ENCODE data around the gene SF3B3.
"Not testable (repeated sequence)": the region's sequence is repeated elsewhere in the genome, so short reads cannot be mapped to it uniquely, and the experiment has no call there.

The SF3B3 gene

GRCh38 chr16:70512456-70512855 is 11.2 kb upstream of the SF3B3 start:
- no peak for DNase-seq

DNA sequence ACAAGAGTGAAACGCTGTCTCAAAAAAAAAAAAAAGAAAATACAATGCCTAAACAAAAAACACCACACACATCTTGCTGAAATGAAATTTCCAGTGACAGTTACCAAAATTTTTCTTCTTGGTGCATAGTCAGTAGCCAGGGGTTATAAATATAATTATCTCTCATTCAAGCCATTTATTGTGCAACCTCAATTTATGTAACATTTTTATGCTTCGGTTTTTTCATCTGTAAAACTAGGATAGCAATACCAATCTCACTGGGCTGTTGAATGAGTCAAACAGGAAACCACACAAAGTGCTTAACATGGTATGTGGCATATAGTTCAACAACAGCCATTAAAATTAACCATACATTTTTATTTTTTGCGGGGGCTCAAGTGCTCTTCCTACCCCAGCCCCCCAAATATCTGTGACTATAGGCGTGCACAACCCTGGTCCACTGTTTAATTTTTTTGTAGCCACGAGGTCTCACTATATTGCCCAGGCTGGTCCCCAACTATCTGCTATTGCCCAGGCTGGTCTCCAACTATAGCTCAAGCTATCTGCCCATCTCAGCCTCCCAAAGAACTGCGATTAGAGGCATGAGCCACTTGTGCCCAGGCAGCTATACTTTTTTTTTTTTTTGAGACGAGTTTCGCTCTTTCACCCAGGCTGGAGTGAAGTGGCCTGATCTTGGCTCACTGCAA is 2.9 kb upstream of the SF3B3 start:
- DNase-seq, result no peak

DNA sequence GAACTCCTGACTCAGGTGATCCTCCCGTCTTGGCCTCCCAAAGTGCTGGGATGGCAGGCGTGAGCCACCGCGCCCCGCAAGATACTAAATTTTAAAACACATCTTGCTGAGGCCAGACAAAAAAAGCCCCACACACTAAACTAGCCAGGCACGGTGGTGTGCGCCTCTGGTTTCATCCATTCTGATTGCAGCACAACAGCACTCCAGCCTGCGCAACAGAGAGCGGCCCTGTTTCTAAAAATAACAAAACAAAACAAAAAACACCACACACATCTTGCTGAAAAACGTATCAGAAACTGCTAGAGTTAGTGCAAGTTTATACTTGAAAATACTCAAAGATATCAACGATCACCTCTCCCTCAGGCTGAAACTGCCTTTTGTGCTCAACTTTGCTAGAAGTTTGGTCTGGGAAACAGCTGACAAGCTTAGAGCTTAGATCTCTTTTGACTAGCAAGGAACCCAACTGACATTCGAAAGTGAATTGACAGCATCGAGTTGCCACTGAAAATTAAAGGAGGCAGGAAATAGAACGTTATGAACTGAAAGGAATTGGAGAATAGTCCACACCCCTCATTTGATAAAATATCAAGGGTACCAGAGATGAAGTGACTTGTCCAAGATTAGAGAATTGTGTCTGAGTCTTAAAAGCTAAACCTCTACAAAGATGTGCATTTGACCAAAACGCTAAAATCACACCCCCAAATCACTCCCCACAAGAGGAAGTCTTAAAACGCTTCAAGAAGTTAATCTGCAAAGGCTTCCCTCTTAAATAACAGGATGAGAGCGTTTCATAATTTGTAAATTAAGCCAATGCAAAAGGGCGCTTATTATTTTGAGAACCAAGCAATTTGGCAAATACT is 1.2 kb upstream of the SF3B3 start:
- no peak for DNase-seq

DNA sequence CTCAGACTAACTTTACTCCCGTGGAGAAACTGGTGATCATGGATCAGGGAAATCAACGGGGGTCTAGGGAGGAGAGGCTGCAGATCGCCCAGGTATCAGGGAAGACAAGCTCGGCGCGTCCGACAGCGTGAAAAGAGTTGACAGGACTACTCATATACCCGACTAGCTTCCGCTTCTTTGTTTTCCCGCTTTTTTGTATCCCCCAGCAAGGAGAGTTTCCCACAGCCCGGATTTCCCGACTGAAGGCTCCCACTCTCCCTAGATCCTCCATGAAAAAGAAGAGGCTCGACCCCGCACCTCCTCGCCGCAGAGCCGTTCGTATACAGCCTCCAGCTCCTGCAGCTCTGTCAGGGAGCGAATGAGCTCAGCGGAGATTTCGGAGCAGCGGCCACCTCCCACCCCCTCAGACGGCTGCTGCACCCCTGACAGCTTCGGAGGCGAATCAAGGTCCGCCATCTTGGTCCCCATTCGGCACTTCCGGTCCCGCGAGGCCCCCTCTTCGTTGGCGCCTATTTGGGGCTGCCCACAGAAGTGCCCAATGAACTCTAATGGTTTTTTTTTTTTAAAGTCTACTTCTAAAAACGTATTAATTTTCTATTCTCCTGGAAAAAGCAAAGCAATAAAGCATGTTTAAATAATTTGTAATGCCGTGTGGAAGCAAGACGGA is 407 bp upstream of the SF3B3 start, which contains the start of gene COG4:
Gene COG4 (minus strand): TSS at position 479 of the 667 bp plus-strand sequence. CDS start 11 bp downstream, at position 468.
- peak; percentile 90 for DNase-seq

GRCh38 chr16:70524399-70524825 is 796 bp downstream of the SF3B3 start:
- not testable (repeated sequence) for DNase-seq

DNA sequence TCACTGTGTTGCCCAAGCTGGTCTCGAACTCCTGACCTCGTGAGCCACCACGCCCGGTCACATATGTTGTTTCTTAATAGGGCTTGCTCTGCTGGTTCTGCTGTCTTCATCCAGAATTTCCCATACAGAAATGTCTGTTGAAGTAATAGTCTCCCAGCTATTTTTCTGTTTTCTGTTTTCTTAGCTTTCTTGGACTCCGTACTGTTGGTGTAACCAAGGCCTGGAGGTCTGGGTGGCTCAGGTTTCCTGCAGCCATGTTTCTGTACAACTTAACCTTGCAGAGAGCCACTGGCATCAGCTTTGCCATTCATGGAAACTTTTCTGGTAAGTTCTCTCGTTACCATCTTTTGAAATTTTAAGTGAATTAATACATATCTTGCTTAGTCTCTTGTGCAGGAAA is 2.8 kb downstream of the SF3B3 start:
- no peak for DNase-seq

- DNase-seq, result no peak
Measured at GRCh38 chr16:70527315-70527996, 3.8 kb downstream of the SF3B3 start.

DNA sequence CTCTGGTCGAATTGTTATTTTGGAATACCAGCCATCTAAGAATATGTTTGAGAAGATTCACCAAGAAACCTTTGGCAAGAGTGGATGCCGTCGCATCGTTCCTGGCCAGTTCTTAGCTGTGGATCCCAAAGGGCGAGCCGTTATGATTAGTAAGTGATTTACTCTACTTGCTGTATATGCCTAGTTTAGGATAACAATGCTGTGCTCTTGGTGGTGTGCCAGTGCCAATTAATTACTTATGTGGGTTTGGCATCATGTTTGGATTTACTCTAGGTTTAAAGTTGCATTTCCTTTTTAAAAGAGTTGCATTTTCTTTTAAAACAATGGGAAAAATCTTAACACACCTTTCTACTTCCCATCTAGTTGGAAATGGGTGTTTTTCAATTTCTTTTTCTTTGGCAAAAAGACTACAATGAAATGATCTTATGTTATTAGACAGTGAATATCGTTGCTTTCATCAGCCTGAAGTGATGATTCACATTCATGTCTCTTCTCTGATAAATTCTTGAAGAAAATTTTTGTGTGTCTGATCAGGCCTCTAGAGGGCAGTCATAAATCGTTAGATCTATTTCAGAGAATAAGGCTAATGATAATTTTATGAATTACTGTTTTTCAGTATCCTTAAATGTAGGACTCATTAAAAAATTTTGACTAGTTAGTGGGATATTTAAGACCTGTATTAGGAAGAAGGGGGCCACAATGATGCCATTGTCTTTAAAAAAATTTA is 5.6 kb downstream of the SF3B3 start:
- no peak for DNase-seq

- not testable (repeated sequence) for DNase-seq
Measured at GRCh38 chr16:70529954-70530353, 6.3 kb downstream of the SF3B3 start.

- DNase-seq, result no peak
Measured at GRCh38 chr16:70534971-70535370, 11.4 kb downstream of the SF3B3 start.

DNA sequence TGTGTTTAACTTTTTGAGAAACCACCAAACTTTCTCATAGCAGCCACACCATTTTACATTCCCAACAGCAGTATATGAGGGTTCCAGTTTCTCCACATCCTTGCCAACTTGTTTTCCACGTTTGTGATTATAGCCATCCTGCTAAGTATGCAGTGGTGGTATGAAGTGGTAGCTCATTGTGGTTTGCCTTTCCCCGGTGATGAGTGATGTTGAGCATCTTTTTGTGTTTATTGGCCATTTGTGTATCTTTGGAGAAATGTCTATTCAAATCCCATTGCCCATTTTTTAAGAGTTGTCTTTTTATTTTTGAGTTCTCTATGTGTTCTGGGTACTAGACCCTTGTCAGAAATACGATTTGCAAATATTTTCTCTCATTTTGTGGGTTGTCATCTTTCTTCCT is 17.4 kb downstream of the SF3B3 start:
- no peak for DNase-seq

- no peak for DNase-seq
Measured at GRCh38 chr16:70544548-70544947, 20.9 kb downstream of the SF3B3 start.

GRCh38 chr16:70548936-70549335 is 25.3 kb downstream of the SF3B3 start:
- DNase-seq, result no peak

- no peak for DNase-seq
Measured at GRCh38 chr16:70550082-70550481, 26.5 kb downstream of the SF3B3 start.

GRCh38 chr16:70551788-70552187 is 28.2 kb downstream of the SF3B3 start:
- no peak for DNase-seq

GRCh38 chr16:70552675-70553074 is 29.1 kb downstream of the SF3B3 start:
- no peak for DNase-seq

GRCh38 chr16:70553645-70554044 is 30.0 kb downstream of the SF3B3 start:
- no peak for DNase-seq

GRCh38 chr16:70556063-70556462 is 32.4 kb downstream of the SF3B3 start:
- no peak for DNase-seq

DNA sequence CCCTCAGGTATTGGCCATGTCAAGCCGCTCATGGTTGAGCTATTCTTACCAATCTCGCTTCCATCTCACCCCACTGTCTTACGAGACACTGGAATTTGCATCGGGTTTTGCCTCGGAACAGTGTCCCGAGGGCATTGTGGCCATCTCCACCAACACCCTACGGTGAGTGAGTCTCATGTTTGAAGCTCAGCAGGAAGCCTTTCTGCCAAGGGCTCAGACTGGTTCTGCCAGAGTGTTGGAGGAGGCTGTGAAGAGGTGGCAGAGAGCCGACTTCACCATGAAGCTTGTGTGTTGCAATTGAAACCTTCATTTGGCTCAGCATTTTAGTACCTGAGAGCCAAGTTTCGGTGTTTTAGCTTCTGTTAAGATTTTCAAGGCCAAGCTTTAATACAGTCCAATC is 38.0 kb downstream of the SF3B3 start:
- no peak for DNase-seq

DNA sequence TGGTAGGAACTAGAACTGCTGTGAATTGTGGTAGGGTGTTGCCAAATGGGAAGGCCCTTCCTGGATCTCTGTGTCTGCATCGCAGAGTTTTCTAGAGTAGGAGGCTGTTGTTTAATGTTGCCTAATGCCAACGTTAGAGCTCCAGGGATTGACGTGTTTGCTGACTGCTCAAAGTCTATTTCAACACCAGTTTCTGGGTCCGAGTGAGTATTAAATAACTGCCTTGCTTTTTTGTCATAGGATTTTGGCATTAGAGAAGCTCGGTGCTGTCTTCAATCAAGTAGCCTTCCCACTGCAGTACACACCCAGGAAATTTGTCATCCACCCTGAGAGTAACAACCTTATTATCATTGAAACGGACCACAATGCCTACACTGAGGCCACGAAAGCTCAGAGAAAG is 40.0 kb downstream of the SF3B3 start:
- no peak for DNase-seq

DNA sequence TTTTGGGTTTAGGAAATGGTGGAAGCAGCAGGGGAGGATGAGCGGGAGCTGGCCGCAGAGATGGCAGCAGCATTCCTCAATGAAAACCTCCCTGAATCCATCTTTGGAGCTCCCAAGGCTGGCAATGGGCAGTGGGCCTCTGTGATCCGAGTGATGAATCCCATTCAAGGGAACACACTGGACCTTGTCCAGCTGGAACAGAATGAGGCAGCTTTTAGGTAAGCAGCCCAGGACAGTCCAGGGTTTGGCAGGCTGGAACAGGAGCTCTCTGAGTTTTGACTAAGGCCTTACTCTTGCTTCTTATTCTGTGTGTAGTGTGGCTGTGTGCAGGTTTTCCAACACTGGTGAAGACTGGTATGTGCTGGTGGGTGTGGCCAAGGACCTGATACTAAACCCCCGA is 41.4 kb downstream of the SF3B3 start:
- no peak for DNase-seq

DNA sequence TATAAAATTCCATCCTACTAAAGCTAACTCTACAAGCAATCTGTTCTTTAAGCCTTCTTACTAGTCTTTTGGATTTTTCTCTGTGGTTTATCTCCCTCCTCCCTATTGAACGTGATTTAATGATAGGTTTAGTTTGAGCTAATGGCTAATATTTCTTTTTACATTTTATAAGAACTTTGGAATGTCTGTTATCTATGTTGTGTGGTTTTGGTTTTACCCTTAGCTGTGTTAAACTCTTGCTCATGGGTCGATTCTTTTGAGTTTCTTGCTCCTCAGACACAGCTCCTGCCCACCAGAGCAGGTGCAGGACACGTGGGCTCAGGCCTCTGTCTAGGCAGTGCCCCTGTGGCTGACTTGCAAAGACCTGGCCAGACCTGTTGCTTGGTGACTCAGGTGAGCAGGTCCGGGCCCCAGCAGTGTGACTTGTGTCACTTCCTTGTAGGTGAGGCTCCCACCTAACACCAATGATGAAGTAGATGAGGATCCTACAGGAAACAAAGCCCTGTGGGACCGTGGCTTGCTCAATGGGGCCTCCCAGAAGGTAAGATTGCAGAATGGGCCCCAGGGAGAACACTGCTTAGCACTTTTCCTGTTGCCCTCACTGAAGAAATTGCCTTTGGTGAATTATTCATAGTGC is 45.1 kb downstream of the SF3B3 start:
- no peak for DNase-seq
